ENCODE results near the gene CCDC85C. TPM values are rescaled to one million over a fixed set of nuclear protein-coding genes. Genes with fewer than 3 reads are reported as not detected.

The CCDC85C gene
- total and polyA plus RNA-seq, 4 donors = 4.0 to 23.9 (median 9.6) TPM

DNA sequence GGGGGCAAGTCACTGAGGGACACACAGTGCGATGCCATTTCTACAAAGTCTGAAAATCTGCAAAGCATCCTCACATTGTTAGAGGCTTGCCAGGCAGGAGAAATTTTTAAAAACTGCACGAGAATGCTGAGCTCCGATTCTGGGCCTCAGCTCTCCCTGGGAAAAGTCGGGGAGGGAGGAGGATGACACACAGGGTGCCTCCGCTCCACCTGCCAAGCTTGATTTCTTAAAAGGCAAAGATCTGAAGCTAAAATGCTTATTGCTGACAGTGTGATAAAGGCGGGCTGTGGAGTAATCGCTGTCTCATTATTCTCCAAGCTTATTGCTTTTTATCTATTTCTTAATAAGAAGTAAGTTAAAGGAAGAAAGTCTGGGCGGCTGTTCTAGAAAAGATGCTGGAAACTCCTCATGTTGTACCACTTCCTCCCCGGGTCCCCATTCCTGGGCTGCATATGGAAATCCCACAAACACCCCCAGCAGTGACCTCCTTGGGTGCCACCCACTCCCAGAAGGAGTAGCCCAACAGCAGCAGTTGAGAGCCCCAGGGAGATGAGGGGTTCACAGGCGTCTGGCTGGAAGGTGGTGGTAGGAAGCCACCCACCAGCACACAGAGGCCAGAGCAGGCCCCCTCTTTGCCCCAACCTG, 55.0 kb downstream of the CCDC85C start:
- no peak for DNase-seq (ENCODE audit: low spot score)
- H3K4me1 ChIP-seq (ENCODE audit: control insufficient read depth in 4 of 4, insufficient read depth in 4 of 4, low read length in 3 of 4) = peaks cover 30 to 59% (median 50%) of the 10 kb centered on the region in 4 donors
- no peak overlapping the region for H3K9ac ChIP-seq (ENCODE audit: low read depth in 1 of 2, low read length in 2 of 2)
- H3K9me3 ChIP-seq (ENCODE audit: control insufficient read depth in 4 of 4, low read length in 3 of 4) = no peaks in the 10 kb centered on the region
- no peaks in the 10 kb centered on the region for H3K36me3 ChIP-seq (ENCODE audit: control insufficient read depth in 4 of 4, insufficient read depth in 3 of 4, low read depth in 1 of 4, low read length in 3 of 4)
- no peaks in the 10 kb centered on the region for H3K27me3 ChIP-seq (ENCODE audit: control insufficient read depth in 4 of 4, insufficient read depth in 4 of 4, low read length in 3 of 4)
- H3K4me3 ChIP-seq (ENCODE audit: low read depth in 1 of 3, low read length in 3 of 3) = no peak overlapping the region
- no peak overlapping the region for H3K27ac ChIP-seq (ENCODE audit: low read depth in 1 of 2, low read length in 2 of 2)
- TF ChIP-seq FOXA2 (IDR thresholded peaks at IDR 0.05) (no peak), FOXA1 (IDR thresholded peaks at IDR 0.05) (no peak), MAX (IDR thresholded peaks at IDR 0.05) (no peak), HNF4G (IDR thresholded peaks at IDR 0.05) (no peak), SP1 (IDR thresholded peaks at IDR 0.05) (no peak), JUND (IDR thresholded peaks at IDR 0.05) (no peak)
- 86% methylated on average over 10 of the region's 10 CpGs for WGBS

GRCh38 chr14:99548255-99548654, 55.8 kb downstream of the CCDC85C start:
- Histone ChIP-seq H3K27ac (ENCODE audit: low read depth in 1 of 2, low read length in 2 of 2) (no peak overlapping the region), H3K9me3 (ENCODE audit: control insufficient read depth in 4 of 4, low read length in 3 of 4) (no peaks in the 10 kb centered on the region), H3K9ac (ENCODE audit: low read depth in 1 of 2, low read length in 2 of 2) (no peak overlapping the region), H3K36me3 (ENCODE audit: control insufficient read depth in 4 of 4, insufficient read depth in 3 of 4, low read depth in 1 of 4, low read length in 3 of 4) (no peaks in the 10 kb centered on the region), H3K27me3 (ENCODE audit: control insufficient read depth in 4 of 4, insufficient read depth in 4 of 4, low read length in 3 of 4) (no peaks in the 10 kb centered on the region), H3K4me3 (ENCODE audit: low read depth in 1 of 3, low read length in 3 of 3) (no peak overlapping the region), H3K4me1 (ENCODE audit: control insufficient read depth in 4 of 4, insufficient read depth in 4 of 4, low read length in 3 of 4) (peaks cover 25 to 53% (median 43%) of the 10 kb centered on the region in 4 donors)
- no peak for TF ChIP-seq HNF4A (conservative IDR thresholded peaks at IDR 0.05)
- no peak for TF ChIP-seq FOXA2 (IDR thresholded peaks at IDR 0.05)
- TF ChIP-seq HNF4G (IDR thresholded peaks at IDR 0.05) = no peak
- WGBS = 94% methylated on average over 18 of the region's 18 CpGs
- DNase-seq (ENCODE audit: low spot score) = no peak

- no peak overlapping the region for H3K9ac ChIP-seq (ENCODE audit: low read depth in 1 of 2, low read length in 2 of 2)
- peaks cover 11 to 40% (median 32%) of the 10 kb centered on the region in 4 donors for H3K4me1 ChIP-seq (ENCODE audit: control insufficient read depth in 4 of 4, insufficient read depth in 4 of 4, low read length in 3 of 4)
- H3K4me3 ChIP-seq (ENCODE audit: low read depth in 1 of 3, low read length in 3 of 3) = no peak overlapping the region
- H3K27me3 ChIP-seq (ENCODE audit: control insufficient read depth in 4 of 4, insufficient read depth in 4 of 4, low read length in 3 of 4) = no peaks in the 10 kb centered on the region
- H3K36me3 ChIP-seq (ENCODE audit: control insufficient read depth in 4 of 4, insufficient read depth in 3 of 4, low read depth in 1 of 4, low read length in 3 of 4) = no peaks in the 10 kb centered on the region
- H3K9me3 ChIP-seq (ENCODE audit: control insufficient read depth in 4 of 4, low read length in 3 of 4) = no peaks in the 10 kb centered on the region
- TF ChIP-seq FOXA1 (IDR thresholded peaks at IDR 0.05) (no peak), TAF1 (conservative IDR thresholded peaks at IDR 0.05) (no peak), HNF4G (IDR thresholded peaks at IDR 0.05) (no peak), EGR1 (IDR thresholded peaks at IDR 0.05; ENCODE audit: low read depth in 2 of 2) (no peak), JUND (IDR thresholded peaks at IDR 0.05) (no peak), HNF4A (conservative IDR thresholded peaks at IDR 0.05) (no peak), RAD21 (IDR thresholded peaks at IDR 0.05) (no peak)
- TF ChIP-seq, protein P1, sequence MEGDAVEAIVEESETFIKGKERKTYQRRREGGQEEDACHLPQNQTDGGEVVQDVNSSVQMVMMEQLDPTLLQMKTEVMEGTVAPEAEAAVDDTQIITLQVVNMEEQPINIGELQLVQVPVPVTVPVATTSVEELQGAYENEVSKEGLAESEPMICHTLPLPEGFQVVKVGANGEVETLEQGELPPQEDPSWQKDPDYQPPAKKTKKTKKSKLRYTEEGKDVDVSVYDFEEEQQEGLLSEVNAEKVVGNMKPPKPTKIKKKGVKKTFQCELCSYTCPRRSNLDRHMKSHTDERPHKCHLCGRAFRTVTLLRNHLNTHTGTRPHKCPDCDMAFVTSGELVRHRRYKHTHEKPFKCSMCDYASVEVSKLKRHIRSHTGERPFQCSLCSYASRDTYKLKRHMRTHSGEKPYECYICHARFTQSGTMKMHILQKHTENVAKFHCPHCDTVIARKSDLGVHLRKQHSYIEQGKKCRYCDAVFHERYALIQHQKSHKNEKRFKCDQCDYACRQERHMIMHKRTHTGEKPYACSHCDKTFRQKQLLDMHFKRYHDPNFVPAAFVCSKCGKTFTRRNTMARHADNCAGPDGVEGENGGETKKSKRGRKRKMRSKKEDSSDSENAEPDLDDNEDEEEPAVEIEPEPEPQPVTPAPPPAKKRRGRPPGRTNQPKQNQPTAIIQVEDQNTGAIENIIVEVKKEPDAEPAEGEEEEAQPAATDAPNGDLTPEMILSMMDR (IDR thresholded peaks at IDR 0.05; ENCODE audit: low read depth, low read length, missing input control) = no peak
- TF ChIP-seq, protein P2, sequence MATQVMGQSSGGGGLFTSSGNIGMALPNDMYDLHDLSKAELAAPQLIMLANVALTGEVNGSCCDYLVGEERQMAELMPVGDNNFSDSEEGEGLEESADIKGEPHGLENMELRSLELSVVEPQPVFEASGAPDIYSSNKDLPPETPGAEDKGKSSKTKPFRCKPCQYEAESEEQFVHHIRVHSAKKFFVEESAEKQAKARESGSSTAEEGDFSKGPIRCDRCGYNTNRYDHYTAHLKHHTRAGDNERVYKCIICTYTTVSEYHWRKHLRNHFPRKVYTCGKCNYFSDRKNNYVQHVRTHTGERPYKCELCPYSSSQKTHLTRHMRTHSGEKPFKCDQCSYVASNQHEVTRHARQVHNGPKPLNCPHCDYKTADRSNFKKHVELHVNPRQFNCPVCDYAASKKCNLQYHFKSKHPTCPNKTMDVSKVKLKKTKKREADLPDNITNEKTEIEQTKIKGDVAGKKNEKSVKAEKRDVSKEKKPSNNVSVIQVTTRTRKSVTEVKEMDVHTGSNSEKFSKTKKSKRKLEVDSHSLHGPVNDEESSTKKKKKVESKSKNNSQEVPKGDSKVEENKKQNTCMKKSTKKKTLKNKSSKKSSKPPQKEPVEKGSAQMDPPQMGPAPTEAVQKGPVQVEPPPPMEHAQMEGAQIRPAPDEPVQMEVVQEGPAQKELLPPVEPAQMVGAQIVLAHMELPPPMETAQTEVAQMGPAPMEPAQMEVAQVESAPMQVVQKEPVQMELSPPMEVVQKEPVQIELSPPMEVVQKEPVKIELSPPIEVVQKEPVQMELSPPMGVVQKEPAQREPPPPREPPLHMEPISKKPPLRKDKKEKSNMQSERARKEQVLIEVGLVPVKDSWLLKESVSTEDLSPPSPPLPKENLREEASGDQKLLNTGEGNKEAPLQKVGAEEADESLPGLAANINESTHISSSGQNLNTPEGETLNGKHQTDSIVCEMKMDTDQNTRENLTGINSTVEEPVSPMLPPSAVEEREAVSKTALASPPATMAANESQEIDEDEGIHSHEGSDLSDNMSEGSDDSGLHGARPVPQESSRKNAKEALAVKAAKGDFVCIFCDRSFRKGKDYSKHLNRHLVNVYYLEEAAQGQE (IDR thresholded peaks at IDR 0.05) = no peak
- 70% methylated on average over 13 of the region's 13 CpGs for WGBS
- DNase-seq (ENCODE audit: low spot score) = no peak
- no peak overlapping the region for H3K27ac ChIP-seq (ENCODE audit: low read depth in 1 of 2, low read length in 2 of 2)
Measured at GRCh38 chr14:99546234-99546879, 57.6 kb downstream of the CCDC85C start.

All from liver (tissue), 9 donors.